MCF 10A (cell line): Measurements from ENCODE around the gene ARHGAP24. TPM values are rescaled to one million over a fixed set of nuclear protein-coding genes. Genes with fewer than 3 reads are reported as not detected.

Source experiments
- BruUV-seq: library from RNA; stranded (reverse); fragments of 400-500 nt; replicated peaks from 2 replicates; lab custom pipeline; 2021; lab: Mats Ljungman, UMichigan
- CTCF ChIA-PET: fragments of 300-600 bp; sonication (Branson Sonifier 250); formaldehyde crosslinking; extraction: SDS; loops from one replicate; lab custom pipeline; 2021; ENCODE audit warnings: antibody characterized with exemption, inconsistent platforms; lab: Yijun Ruan, JAX
- POLR2A ChIA-PET: fragments of 300-600, 350-650 bp; sonication (Branson Sonifier 250); formaldehyde crosslinking; extraction: SDS; loops from one replicate; lab custom pipeline; 2020; ENCODE audit warnings: antibody characterized with exemption, inconsistent platforms; lab: Yijun Ruan, JAX
- DNase-seq: peaks from one replicate; pipeline ENCODE4 v3.0.0-alpha.2; 2018; ENCODE audit not compliant: unreplicated experiment
- H3K27ac Mint-ChIP-seq: one replicate; pipeline ENCODE4 v1.8.0; 2022; ENCODE audit warnings: mild to moderate bottlenecking, low read depth, mixed read lengths; ENCODE audit not compliant: unreplicated experiment
- H3K27me3 Mint-ChIP-seq: one replicate; pipeline ENCODE4 v1.8.0; 2022; ENCODE audit warnings: mixed read lengths; ENCODE audit not compliant: insufficient read depth, unreplicated experiment
- H3K36me3 Mint-ChIP-seq: one replicate; pipeline ENCODE4 v1.8.0; 2022; ENCODE audit warnings: mild to moderate bottlenecking, moderate library complexity, mixed read lengths; ENCODE audit not compliant: insufficient read depth, unreplicated experiment
- H3K4me1 Mint-ChIP-seq: one replicate; pipeline ENCODE4 v1.8.0; 2022; ENCODE audit warnings: mixed read lengths; ENCODE audit not compliant: insufficient read depth, unreplicated experiment
- H3K4me3 Mint-ChIP-seq: one replicate; pipeline ENCODE4 v1.8.0; 2022; ENCODE audit warnings: mild to moderate bottlenecking, moderate library complexity, mixed read lengths; ENCODE audit not compliant: unreplicated experiment
- H3K9me3 Mint-ChIP-seq: one replicate; pipeline ENCODE4 v1.8.0; 2022; ENCODE audit warnings: mixed read lengths; ENCODE audit not compliant: unreplicated experiment
- intact Hi-C: fragments of 100-400 bp; cut with micrococcal nuclease; formaldehyde crosslinking; loops from 2 replicates; pipeline ENCODE4 v1.14.1; 2022
- total RNA-seq: library from RNA; stranded (reverse); gene quantifications from 2 replicates; pipeline ENCODE4 v1.2.3, GENCODE V29; 2022
- TF ChIP-seq, protein P1 (sequence below): fragments of 200-600 bp; IDR thresholded peaks from one replicate; pipeline ENCODE4 v1.8.0; 2022; ENCODE audit warnings: antibody characterized with exemption, mild to moderate bottlenecking; ENCODE audit not compliant: unreplicated experiment

The ARHGAP24 gene
- total RNA-seq, 1 experiment from 2014 or later = 2.6 TPM

DNA sequence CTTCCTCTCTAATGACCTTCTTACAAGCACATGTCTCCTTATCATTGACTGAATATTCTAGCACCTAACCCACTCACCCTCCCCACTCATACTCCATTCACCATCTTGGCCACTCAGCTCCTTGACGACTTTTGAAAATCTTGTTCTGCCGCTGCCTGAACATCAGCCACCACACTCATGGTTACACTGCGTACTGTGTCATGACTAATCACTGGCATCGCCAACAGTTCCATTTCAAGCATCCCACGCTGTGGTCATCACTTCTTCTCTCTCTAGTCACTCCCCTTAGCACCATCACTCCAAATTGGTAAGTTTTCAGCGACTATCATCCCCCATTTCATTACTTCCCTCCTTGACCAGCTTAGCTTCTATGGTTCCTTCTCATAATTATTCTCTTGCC lies 532.1 kb downstream of the ARHGAP24 start:
- no TSS peak for BruUV-seq
- H3K9me3 Mint-ChIP-seq = no peaks in the 10 kb centered on the region
- no peak overlapping the region for H3K27ac Mint-ChIP-seq
- CTCF ChIA-PET = interaction anchor here (0.6 kb wide), 1 partner anchor 37 kb away, joined by 3 read pairs; no protein-coding TSS in a partner anchor
- TF ChIP-seq, protein P1, sequence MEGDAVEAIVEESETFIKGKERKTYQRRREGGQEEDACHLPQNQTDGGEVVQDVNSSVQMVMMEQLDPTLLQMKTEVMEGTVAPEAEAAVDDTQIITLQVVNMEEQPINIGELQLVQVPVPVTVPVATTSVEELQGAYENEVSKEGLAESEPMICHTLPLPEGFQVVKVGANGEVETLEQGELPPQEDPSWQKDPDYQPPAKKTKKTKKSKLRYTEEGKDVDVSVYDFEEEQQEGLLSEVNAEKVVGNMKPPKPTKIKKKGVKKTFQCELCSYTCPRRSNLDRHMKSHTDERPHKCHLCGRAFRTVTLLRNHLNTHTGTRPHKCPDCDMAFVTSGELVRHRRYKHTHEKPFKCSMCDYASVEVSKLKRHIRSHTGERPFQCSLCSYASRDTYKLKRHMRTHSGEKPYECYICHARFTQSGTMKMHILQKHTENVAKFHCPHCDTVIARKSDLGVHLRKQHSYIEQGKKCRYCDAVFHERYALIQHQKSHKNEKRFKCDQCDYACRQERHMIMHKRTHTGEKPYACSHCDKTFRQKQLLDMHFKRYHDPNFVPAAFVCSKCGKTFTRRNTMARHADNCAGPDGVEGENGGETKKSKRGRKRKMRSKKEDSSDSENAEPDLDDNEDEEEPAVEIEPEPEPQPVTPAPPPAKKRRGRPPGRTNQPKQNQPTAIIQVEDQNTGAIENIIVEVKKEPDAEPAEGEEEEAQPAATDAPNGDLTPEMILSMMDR = no peak
- intact Hi-C loops = no loop called here
- no peaks in the 10 kb centered on the region for H3K27me3 Mint-ChIP-seq
- DNase-seq = no peak
- POLR2A ChIA-PET = no interaction called here
- no peak overlapping the region for H3K4me3 Mint-ChIP-seq
- H3K36me3 Mint-ChIP-seq = no peaks in the 10 kb centered on the region
- no peaks in the 10 kb centered on the region for H3K4me1 Mint-ChIP-seq

DNA sequence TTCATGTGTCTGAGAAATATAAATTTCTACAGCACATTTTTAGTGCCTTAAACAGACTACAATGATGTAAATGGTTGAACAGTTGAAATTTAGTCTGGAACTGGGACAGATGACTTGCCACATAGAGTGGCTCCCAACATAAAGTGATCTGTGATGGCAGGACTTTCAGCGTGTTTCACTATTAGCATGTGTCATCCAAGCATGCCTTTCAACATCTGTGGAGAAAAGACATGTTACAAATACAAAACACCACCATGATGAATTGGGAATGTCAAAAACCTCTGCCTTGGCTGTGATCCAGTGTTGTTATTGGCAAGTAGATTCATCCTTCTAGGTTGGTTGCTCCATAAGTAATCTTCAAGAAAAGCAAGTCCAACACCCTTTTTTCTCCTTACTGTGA lies 536.2 kb downstream of the ARHGAP24 start:
- Mint-ChIP-seq H3K4me1 (peaks cover 6% of the 10 kb centered on the region), H3K27ac (peak overlapping the region; percentile 33), H3K9me3 (no peaks in the 10 kb centered on the region), H3K4me3 (no peak overlapping the region), H3K36me3 (no peaks in the 10 kb centered on the region), H3K27me3 (no peaks in the 10 kb centered on the region)
- TF ChIP-seq, protein P1 = no peak
- ChIA-PET POLR2A (interaction anchor here (2.1 kb wide), 1 partner anchor 22 kb away, joined by 10 read pairs; no protein-coding TSS in a partner anchor), CTCF (no interaction called here)
- intact Hi-C loops = loop anchor here (2.0 kb wide), 2 partner anchors 22 to 58 kb away; no protein-coding TSS in a partner anchor
- no TSS peak for BruUV-seq
- DNase-seq = peak; percentile 98

DNA sequence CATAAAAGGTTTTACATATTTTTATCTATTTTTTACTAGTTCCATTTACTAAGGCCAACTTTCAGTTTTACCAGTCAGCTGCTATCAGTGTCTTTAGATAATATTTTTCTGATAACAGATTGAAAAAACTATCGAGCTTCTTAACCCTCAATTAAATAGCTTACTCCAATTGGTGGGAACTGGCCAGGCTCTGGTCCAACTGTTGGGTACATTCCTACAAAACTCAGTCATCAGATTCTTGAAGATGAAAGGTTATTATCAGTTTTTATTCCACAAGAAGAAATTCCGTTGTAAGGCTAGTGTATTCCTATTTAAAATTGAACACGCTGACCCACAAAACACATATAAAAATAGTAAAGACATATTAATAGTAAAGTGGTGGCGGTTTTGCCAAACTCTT lies 538.7 kb downstream of the ARHGAP24 start:
- POLR2A ChIA-PET = no interaction called here

DNA sequence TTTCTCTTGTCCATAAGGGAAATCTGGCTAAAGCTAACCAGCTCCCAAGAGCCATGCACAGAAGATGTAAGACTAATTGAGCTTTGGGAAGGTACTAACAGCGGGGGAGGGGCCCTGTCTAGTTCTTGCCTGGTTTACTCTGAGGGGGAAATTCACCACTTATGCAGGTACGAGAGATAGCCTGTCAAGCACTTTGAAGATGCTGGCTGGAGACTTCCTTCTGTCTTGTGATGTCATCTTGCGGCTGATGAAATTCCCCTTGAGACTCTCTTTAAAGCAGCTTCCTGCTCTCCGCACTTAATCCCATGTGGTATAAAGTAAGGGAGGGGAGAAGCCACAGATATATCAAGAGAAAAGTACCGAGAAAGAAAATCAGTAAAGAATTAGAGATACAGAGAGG lies 539.6 kb downstream of the ARHGAP24 start:
- POLR2A ChIA-PET = interaction anchor here (0.6 kb wide), 1 partner anchor 132 kb away, joined by 4 read pairs; no protein-coding TSS in a partner anchor
- TF ChIP-seq, protein P1 = no peak
- H3K36me3 Mint-ChIP-seq = no peaks in the 10 kb centered on the region

More for the DNA sequence above, 538.7 kb downstream of the ARHGAP24 start:
- TF ChIP-seq, protein P1 = no peak
- CTCF ChIA-PET = interaction anchor here (0.6 kb wide), 1 partner anchor 579 kb away, joined by 3 read pairs; no protein-coding TSS in a partner anchor
- Mint-ChIP-seq H3K9me3 (no peaks in the 10 kb centered on the region), H3K4me1 (peaks cover 6% of the 10 kb centered on the region), H3K36me3 (no peaks in the 10 kb centered on the region), H3K4me3 (no peak overlapping the region), H3K27me3 (no peaks in the 10 kb centered on the region), H3K27ac (no peak overlapping the region)
- DNase-seq = no peak
- intact Hi-C loops = no loop called here
- no TSS peak for BruUV-seq

More for the DNA sequence above, 539.6 kb downstream of the ARHGAP24 start:
- Mint-ChIP-seq H3K4me3 (no peak overlapping the region), H3K27ac (no peak overlapping the region), H3K4me1 (peaks cover 7% of the 10 kb centered on the region), H3K27me3 (no peaks in the 10 kb centered on the region), H3K9me3 (no peaks in the 10 kb centered on the region)
- no TSS peak for BruUV-seq
- intact Hi-C loops = no loop called here
- no peak for DNase-seq
- CTCF ChIA-PET = no interaction called here
